Esophagus muscularis mucosa (tissue), 4 donors: ENCODE results near the gene IP6K2. TPM values are rescaled to one million over a fixed set of nuclear protein-coding genes. Genes with fewer than 3 reads are reported as not detected.

Experiments
- DNase-seq: peaks from one replicate; pipeline ENCODE4 v3.0.0-alpha.2; 2017; ENCODE audit errors: extremely low spot score
- H3K27ac ChIP-seq, 4 donors: fragments of 200-600 bp; sonication (generic); replicated peaks in 1 of 4; 1 replicate in 3 of 4; 2 replicates in 1 of 4; pipeline ENCODE4 v1.5.1; 2016 to 2019; ENCODE audit warnings: mild to moderate bottlenecking in 1 of 4
- H3K27me3 ChIP-seq, 4 donors: fragments of 200-600 bp; sonication (generic); one replicate each; pipeline versions ENCODE4 v1.5.1 to v1.6.0; 2016 to 2019
- H3K36me3 ChIP-seq, 4 donors: fragments of 200-600 bp; sonication (generic); one replicate each; pipeline ENCODE4 v1.5.1; 2016 to 2019
- H3K4me1 ChIP-seq, 4 donors: fragments of 200-600 bp; sonication (generic); one replicate each; pipeline ENCODE4 v1.5.1; 2016 to 2019
- H3K4me3 ChIP-seq, 4 donors: fragments of 200-600 bp; sonication (generic); 1 replicate in 2 of 4; 2 replicates in 2 of 4; pipeline ENCODE4 v1.5.1; 2016 to 2019; ENCODE audit warnings: mild to moderate bottlenecking in 4 of 4, moderate library complexity in 1 of 4
- H3K9me3 ChIP-seq, 4 donors: fragments of 200-600 bp; sonication (generic); 1 replicate in 3 of 4; 2 replicates in 1 of 4; pipeline ENCODE4 v1.5.1; 2016 to 2019
- EP300 ChIP-seq: sonication (generic); formaldehyde crosslinking; IDR thresholded peaks from one replicate; pipeline ENCODE4 v1.6.1; 2017; ENCODE audit warnings: antibody characterized with exemption
- POLR2A ChIP-seq: fragments of 450-650 bp; IDR thresholded peaks from one replicate; pipeline ENCODE4 v1.6.1; 2017; ENCODE audit warnings: antibody characterized with exemption, moderate library complexity, mild to moderate bottlenecking, low read depth
- POLR2AphosphoS5 ChIP-seq, 2 donors: sonication (generic); formaldehyde crosslinking; IDR thresholded peaks; one replicate each; pipeline ENCODE4 v1.6.1; 2017; ENCODE audit warnings: antibody characterized with exemption in 2 of 2
- WGBS: methylation state at CpG from one replicate; pipeline ENCODE4 v1.1.5; 2018; 5-methylcytosine and 5-hydroxymethylcytosine counted together
- intact Hi-C: fragments of 100-400 bp; cut with DNase I; formaldehyde crosslinking; loops from one replicate; pipeline ENCODE4 v1.15.1; 2023
- total RNA-seq, 4 donors: library from RNA; depleted of rRNA; stranded (reverse); fragments of >200 nt; gene quantifications; one replicate each; pipeline versions ENCODE4 v1.1.0 to v1.2.1, GENCODE V29; 2016
- TF ChIP-seq, protein P1 (sequence below), 3 experiments: fragments of 200-600 bp in 2 of 3; fragments of 450-650 bp in 1 of 3; sonication (generic) in 2 of 3; IDR thresholded peaks; one replicate each; pipeline ENCODE4 v1.5.1; 2017 to 2019; ENCODE audit warnings: antibody characterized with exemption in 3 of 3, mild to moderate bottlenecking in 2 of 3, moderate library complexity in 1 of 3

The IP6K2 gene
- total RNA-seq, 4 donors from 2014 or later = 31.0 to 57.5 (median 41.2) TPM

- Histone ChIP-seq H3K27me3 (no peaks in the 10 kb centered on the region), H3K27ac (no peak overlapping the region), H3K4me3 (no peak overlapping the region), H3K36me3 (no peaks in the 10 kb centered on the region), H3K4me1 (no peaks in the 10 kb centered on the region), H3K9me3 (no peaks in the 10 kb centered on the region)
- intact Hi-C loops = no loop called here
- no peak for DNase-seq
- TF ChIP-seq, protein P1, sequence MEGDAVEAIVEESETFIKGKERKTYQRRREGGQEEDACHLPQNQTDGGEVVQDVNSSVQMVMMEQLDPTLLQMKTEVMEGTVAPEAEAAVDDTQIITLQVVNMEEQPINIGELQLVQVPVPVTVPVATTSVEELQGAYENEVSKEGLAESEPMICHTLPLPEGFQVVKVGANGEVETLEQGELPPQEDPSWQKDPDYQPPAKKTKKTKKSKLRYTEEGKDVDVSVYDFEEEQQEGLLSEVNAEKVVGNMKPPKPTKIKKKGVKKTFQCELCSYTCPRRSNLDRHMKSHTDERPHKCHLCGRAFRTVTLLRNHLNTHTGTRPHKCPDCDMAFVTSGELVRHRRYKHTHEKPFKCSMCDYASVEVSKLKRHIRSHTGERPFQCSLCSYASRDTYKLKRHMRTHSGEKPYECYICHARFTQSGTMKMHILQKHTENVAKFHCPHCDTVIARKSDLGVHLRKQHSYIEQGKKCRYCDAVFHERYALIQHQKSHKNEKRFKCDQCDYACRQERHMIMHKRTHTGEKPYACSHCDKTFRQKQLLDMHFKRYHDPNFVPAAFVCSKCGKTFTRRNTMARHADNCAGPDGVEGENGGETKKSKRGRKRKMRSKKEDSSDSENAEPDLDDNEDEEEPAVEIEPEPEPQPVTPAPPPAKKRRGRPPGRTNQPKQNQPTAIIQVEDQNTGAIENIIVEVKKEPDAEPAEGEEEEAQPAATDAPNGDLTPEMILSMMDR (IDR thresholded peaks at IDR 0.05) = no peak
- TF ChIP-seq EP300 = no peak
- TF ChIP-seq POLR2A = no peak
- TF ChIP-seq POLR2AphosphoS5 (IDR thresholded peaks at IDR 0.05) = no peak
- 87% methylated on average over 9 of the region's 9 CpGs for WGBS
Observed at GRCh38 chr3:48647714-48648113, 69.3 kb downstream of the IP6K2 start.

- WGBS = 94% methylated on average over 21 of the region's 22 CpGs
- H3K36me3 ChIP-seq = no peaks in the 10 kb centered on the region
- no peak overlapping the region for H3K4me3 ChIP-seq
- DNase-seq = no peak
- no peak overlapping the region for H3K27ac ChIP-seq
- H3K4me1 ChIP-seq = no peaks in the 10 kb centered on the region
- H3K9me3 ChIP-seq = no peaks in the 10 kb centered on the region
- intact Hi-C loops = no loop called here
- no peaks in the 10 kb centered on the region for H3K27me3 ChIP-seq
- TF ChIP-seq POLR2AphosphoS5 (IDR thresholded peaks at IDR 0.05) = no peak
- TF ChIP-seq EP300 = no peak
- no peak for TF ChIP-seq POLR2A
- TF ChIP-seq, protein P1 (IDR thresholded peaks at IDR 0.05) = no peak
Observed at GRCh38 chr3:48644898-48645760, 71.9 kb downstream of the IP6K2 start.

DNA sequence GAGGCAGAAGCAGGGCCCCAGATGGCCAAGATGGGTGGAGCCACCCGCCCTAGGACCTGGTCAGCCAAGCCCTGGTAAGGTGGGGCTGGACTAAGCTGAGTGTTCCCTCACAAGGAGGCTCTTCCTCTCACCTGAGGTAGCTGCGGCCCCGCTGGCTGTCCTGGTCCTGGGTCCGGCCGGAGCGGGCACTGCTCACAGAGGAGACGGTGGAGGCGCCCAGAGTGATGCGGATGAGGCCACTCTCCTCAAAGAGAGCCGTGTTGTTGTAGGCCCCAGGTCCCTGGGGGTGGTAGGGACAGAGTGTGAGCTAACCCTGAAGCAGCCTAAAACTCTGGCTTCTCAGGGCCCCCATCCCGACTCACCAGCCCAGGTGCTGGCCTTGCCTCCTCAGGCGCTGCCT is 74.4 kb downstream of the IP6K2 start:
- Histone ChIP-seq H3K27ac (no peak overlapping the region), H3K4me1 (no peaks in the 10 kb centered on the region), H3K4me3 (no peak overlapping the region), H3K27me3 (no peaks in the 10 kb centered on the region), H3K36me3 (no peaks in the 10 kb centered on the region), H3K9me3 (no peaks in the 10 kb centered on the region)
- intact Hi-C loops = no loop called here
- 100% methylated on average over 9 of the region's 12 CpGs for WGBS
- no peak for DNase-seq
- TF ChIP-seq POLR2A (no peak), EP300 (no peak), POLR2AphosphoS5 (IDR thresholded peaks at IDR 0.05) (no peak)
- TF ChIP-seq, protein P1 (IDR thresholded peaks at IDR 0.05) = no peak

- Histone ChIP-seq H3K27ac (no peak overlapping the region), H3K4me1 (peaks cover 3 to 4% (median 4%) of the 10 kb centered on the region in 4 donors), H3K4me3 (no peak overlapping the region), H3K9me3 (no peaks in the 10 kb centered on the region), H3K27me3 (no peaks in the 10 kb centered on the region), H3K36me3 (no peaks in the 10 kb centered on the region)
- intact Hi-C loops = no loop called here
- TF ChIP-seq POLR2A (no peak), POLR2AphosphoS5 (IDR thresholded peaks at IDR 0.05) (no peak), EP300 (no peak)
- TF ChIP-seq, protein P1 (IDR thresholded peaks at IDR 0.05) = no peak
- no peak for DNase-seq
- WGBS = no CpG with 5 or more reads among the region's 3 CpGs
Observed at GRCh38 chr3:48641396-48641795, 75.6 kb downstream of the IP6K2 start.
